AML-193 (cell line): Measurements from ENCODE around the gene BCO2.

Experiments
- DNase-seq, 2 experiments: peaks; one replicate each; lab custom pipeline; 2025; lab: John Stamatoyannopoulos, UW

The BCO2 gene

GRCh38 chr11:112216561-112217105 lies 41.3 kb downstream of the BCO2 start:
- DNase-seq = no peak

DNA sequence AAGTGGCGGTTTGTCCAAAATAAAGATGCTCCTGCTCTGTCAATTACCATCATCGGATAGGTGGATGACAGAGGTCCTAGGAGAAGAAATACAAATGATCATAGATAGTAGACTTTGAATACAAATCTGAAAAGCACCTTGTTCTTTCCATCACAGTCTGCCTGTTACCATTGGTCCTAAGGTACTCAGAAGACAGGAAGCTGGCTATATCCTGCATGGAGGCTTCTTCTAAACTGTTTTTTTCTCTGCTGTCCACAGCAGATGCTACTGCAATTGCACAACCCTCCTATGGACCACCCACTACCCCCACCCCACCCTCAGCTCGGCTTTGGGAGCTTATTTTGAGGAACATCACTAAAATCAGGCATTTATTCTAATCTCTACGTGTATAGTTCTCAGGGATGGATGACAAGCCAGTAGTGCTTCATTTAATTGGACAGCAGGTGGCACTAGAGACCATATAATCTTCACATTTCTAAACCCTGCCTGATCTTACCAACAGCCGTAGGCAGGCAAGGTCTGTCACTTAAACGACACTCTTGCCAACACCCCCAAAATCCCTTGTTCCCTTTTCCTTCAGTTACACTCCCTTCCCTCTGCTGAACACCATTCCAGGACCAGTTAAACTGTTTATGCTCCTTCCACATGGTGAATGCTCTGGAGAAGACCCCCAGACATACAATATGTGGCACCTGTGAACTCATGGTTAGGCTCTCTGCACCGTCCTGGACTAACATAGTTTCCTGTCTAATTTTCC lies 44.3 kb downstream of the BCO2 start:
- DNase-seq = peak; percentile 75 to 79

DNA sequence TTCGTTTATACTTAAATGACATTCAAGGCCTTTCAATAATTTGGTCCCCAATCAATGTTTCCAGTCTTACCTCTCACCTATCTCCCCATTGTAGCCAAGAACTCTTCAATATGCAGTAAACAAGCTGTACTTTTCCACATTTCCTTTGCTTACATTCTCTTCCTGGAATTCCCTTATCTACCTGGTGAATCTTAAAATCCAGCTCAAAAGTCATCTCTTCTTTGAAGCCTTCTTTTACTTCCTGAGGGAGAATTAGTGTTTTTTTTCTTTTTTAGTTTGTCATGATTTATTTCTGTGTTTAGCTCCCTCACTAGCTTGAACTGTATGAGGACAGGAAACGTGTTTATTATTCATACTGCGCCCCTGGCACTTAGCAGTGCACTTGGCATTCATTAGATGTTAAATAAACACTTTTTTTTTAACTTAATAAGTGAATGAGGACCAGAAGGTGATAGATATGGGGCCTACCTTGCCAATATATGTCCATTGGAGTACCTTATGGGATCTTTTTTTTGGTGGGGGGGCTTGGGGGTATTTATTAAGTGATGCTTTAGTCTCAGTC lies 46.0 kb downstream of the BCO2 start:
- DNase-seq = no peak

GRCh38 chr11:112222303-112222702 lies 47.0 kb downstream of the BCO2 start:
- DNase-seq = no peak

DNA sequence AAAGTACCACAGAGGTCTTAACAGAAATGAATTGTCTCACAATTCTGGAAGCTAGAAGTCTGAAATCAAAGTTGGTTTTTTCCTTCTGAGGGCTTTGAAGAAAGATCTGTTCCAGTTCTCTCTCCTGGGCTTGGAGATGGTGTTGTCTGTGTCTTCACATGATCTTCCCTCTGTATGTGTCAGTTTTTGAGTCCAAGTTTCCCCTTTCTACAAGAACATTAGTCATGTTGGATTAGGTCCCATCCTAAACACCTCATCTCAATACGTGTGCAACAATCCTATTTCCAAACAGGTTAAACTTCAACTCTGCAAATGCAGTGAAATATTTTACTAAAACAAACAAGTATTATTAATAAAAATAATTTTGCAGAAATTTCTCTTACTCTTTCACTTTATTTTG lies 47.8 kb downstream of the BCO2 start:
- no peak for DNase-seq

DNA sequence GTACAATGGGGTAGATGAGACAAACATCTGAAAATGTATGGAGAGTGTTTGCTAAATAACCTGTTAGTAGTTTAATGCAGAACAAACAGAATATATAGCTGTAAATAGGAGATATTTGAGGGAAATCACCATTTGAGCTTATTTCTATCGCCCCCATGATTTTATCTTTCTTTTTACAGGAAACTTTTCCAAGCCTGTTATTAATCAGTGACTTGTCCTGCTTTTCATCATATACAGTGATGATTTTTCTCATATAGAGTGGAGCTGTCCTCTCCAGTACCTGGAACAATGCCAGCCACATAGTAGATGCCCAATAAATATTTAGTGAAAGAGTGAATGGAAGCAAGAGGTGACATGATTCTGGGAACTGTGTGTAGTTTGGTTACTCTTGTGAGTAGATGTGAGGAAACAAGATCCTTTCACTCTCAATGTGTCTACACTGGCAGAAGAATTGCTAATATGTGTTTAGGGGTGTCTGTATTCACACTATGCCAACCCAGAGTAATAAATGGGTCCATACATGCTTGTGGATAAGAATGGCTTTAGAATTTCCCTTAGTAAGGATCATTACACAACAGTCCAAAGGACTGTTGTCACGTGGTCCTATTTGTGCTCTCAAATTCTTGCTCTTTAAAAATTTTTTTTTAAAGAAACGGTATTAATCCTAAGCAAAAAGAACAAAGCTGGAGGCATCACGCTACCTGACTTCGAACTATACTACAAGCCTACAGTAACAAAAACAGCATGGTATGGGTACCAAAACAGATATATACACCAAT lies 48.6 kb downstream of the BCO2 start:
- no peak for DNase-seq

DNA sequence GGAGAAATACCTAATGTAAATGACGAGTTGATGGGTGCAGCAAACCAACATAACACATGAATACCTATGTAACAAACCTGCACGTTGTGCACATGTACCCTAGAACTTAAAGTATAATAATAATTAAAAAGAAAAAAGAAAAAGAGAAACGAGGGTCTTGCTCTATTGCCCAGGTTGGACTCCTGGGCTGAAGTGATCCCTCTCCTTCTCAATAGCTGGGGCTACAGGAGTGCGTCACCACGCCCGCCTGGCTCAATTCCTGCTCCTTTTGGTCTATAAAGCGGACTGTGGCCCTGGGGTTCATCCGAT lies 50.4 kb downstream of the BCO2 start:
- no peak for DNase-seq

DNA sequence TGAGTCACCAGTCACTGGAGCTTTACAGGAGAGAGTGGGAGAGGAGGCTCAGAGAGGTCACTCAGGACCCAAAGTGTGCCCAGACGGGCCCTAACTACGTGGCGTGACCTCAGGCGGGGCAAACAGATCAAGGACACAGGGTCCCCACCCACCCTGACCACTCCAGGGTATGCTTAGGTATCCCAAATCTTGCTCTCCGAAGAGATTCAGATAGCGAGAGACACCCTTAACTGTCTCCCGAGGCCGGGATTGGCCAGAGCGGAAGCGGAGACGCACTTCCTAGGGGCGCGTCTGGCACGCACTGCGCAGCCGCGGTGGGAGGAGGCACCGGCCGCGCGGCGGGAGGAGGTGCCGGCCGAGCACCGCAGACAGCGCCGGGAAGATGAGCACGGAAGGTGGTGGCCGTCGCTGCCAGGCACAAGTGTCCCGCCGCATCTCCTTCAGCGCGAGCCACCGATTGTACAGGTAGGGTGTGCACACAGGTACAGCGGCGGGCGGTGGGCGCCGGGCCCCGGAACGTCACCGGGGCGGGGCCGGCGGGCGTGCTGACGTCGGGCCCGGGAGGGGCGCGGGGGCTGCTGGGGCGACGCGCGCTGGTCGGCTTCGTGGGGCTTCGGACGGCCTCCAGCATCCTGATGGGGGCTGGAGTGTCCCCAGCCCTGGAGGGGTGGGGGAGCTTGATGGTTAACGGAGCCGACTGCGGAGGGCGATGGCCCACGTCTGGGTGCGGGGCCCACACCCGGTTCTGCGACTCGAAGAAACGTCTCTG lies 50.9 kb downstream of the BCO2 start, which contains the start of gene PTS:
Gene PTS (plus strand): TSS at position 367 of the 769 bp plus-strand sequence. CDS start 16 bp downstream, at position 383.
- DNase-seq = peak; percentile 76 to 80

- peak; percentile 6 to 13 for DNase-seq
These were observed 51.6 kb downstream of the BCO2 start for GRCh38 chr11:112226831-112227401.

GRCh38 chr11:112227471-112227870 lies 52.2 kb downstream of the BCO2 start:
- no peak for DNase-seq

- DNase-seq = no peak
These were observed 53.4 kb downstream of the BCO2 start for GRCh38 chr11:112228706-112229105.

- DNase-seq = no peak
These were observed 53.8 kb downstream of the BCO2 start for GRCh38 chr11:112229159-112229558.

DNA sequence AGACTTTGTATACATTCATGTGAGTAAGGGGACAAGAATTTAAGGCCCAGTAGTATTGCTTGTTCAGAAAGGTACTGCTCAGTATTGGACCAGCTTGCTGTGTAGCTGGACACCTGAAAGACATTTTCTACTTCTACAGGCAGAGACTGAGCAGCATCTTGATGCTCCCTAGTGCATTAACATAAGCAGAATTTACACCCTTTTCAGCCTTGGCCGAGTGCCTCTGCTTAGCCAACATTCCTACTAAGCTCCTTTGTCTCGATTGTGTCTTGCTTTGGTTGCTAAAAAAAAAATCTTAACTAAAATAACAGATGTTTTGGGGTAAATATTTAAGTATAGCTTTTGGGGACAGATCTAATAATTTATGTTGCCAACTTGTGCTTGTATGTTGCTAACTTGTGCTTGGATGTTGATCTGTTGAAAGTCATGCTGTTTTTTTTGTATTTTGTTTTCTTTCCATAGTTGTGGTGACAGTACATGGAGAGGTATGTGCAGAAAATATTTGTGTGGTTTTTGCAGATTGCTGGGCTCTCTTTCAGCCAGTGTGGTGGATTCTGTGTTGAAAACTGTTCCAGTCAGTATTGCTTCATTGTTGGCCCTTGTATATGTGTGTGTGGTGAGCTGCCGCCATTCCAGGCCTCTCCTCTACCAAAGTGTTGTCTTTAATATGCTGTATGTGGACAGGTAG lies 54.6 kb downstream of the BCO2 start:
- no peak for DNase-seq

GRCh38 chr11:112231952-112232351 lies 56.6 kb downstream of the BCO2 start:
- no peak for DNase-seq

DNA sequence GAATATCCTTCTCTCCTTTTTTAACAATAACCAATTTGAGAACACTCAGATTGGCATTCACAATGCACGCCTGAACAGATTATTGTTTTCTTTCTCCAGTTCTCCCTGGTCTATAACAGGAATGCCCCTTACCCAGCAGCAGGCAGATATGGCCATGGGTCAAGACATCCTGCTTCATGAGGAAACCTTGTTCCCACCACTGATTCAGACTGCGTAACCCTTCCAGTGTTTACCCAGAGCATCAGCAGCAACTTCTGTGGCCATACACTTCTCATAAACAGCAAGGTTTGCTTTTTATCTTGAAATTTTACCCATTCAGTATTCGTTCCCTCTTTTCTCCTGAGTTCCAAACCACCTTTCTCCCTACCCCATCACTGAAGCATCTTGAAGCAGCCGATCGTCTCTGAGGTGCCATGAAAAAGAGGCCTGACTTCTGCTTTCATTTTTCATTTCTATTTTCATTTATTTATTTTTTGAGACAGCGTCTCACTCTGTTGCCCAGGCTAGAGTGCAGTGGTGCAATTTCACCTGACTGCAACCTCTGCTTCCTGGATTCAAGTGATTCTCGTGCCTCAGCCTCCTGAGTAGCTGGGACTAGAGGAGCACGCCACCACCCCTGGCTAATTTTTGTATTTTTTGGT lies 60.6 kb downstream of the BCO2 start:
- DNase-seq = no peak

GRCh38 chr11:112237451-112237850 lies 62.1 kb downstream of the BCO2 start:
- no peak for DNase-seq

DNA sequence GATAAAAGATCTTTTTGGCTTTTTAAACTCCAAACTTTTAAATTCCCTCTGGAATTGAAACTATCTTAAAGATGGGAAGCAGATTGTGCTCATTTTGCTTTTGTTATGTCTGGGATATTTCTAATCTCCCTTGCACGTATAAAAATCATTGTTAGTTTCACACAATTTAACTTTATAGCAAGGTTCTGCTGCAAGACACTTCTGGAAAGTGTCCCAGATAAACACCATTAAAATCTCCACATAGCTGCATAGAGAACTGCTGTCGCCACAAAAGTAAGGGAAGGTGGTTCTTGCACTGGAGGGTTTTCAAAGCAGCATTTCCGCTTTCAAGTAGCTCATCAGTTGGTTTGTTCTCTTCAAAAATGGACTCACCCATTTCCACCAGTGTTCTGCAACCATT lies 62.7 kb downstream of the BCO2 start:
- no peak for DNase-seq

GRCh38 chr11:112241486-112241885 lies 66.2 kb downstream of the BCO2 start:
- DNase-seq = no peak

DNA sequence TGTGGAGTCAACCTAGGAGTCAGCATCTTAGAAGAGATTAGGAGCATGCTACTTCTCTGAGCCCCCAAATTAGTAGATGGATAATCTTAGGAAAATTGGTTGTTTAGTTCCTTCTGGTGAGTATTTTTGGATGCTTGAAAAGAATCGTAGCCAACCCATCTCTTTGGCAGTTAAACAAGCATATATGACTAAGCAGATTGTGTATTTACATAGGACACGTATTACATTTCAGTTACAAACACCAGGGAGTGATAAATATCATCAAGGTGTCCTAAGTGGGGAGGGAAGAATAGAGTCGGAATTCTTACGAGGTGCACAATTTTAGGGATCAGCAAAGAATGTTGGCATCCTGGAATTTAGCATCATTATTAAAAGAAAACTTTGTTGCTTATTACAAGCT lies 71.9 kb downstream of the BCO2 start:
- DNase-seq = no peak

DNA sequence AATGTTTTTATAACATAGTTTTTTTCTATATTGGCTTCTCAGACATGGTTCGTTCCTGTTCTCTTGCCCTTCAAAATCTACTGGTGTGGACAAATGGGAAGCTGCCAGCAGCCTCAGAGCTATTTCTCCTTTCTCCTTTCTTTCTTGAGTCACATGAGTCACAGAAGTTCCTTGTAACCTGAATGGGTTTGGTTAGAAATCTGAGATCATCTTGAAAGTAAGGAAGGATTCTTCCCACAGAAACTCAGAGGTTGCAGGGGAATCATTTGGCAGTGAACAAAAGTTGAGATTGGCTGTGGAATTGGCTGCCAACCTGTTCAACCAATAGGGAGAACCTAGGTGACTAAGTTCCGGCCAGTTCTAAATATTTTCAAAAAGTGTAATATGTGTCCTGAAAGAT lies 72.9 kb downstream of the BCO2 start:
- DNase-seq = no peak
